Endothelial cell (in vitro differentiated cells): ENCODE results near the gene PSMD5. TPM values are rescaled to one million over a fixed set of nuclear protein-coding genes. Genes with fewer than 3 reads are reported as not detected.

Experiments used
- DNase-seq: peaks from one replicate; pipeline ENCODE4 v3.0.0; 2021; ENCODE audit warnings: low spot score
- H3K27ac Mint-ChIP-seq: one replicate; pipeline ENCODE4 v1.8.0; 2021; ENCODE audit warnings: mixed read lengths, inconsistent platforms; ENCODE audit not compliant: unreplicated experiment
- H3K27me3 Mint-ChIP-seq: one replicate; pipeline ENCODE4 v1.8.0; 2021; ENCODE audit warnings: mild to moderate bottlenecking, moderate library complexity, mixed read lengths, inconsistent platforms; ENCODE audit not compliant: unreplicated experiment
- H3K36me3 Mint-ChIP-seq: one replicate; pipeline ENCODE4 v1.8.0; 2021; ENCODE audit warnings: mild to moderate bottlenecking, low read depth, mixed read lengths, inconsistent platforms; ENCODE audit not compliant: unreplicated experiment
- H3K4me1 Mint-ChIP-seq: one replicate; pipeline ENCODE4 v1.8.0; 2021; ENCODE audit warnings: mild to moderate bottlenecking, mixed read lengths, inconsistent platforms; ENCODE audit not compliant: unreplicated experiment
- H3K4me3 Mint-ChIP-seq: one replicate; pipeline ENCODE4 v1.8.0; 2021; ENCODE audit warnings: mild to moderate bottlenecking, mixed read lengths, inconsistent platforms; ENCODE audit not compliant: unreplicated experiment
- H3K9me3 Mint-ChIP-seq: one replicate; pipeline ENCODE4 v1.8.0; 2021; ENCODE audit warnings: mixed read lengths, inconsistent platforms; ENCODE audit not compliant: unreplicated experiment
- total RNA-seq: library from RNA; stranded (reverse); fragmentation: NEBNext Ultra II Directional; extraction: Animal tissue kit (Norgen Biotek cat#: 25700); gene quantifications from one replicate; pipeline ENCODE4 v1.2.1, GENCODE V29; 2021; ENCODE audit not compliant: unreplicated experiment
- TF ChIP-seq, protein P1 (sequence below): fragments of 200-600 bp; sonication (generic); IDR thresholded peaks from one replicate; pipeline ENCODE4 v1.5.0; 2021; ENCODE audit warnings: antibody characterized with exemption; ENCODE audit not compliant: unreplicated experiment

Gene PSMD5
- total RNA-seq, 1 donor from 2014 or later, result 42.9 TPM

GRCh38 chr9:120862452-120862851 lies 19.7 kb upstream of the PSMD5 start:
- peaks cover 7% of the 10 kb centered on the region for H3K36me3 Mint-ChIP-seq
- no peaks in the 10 kb centered on the region for H3K9me3 Mint-ChIP-seq
- H3K4me3 Mint-ChIP-seq, result no peak overlapping the region
- no peaks in the 10 kb centered on the region for H3K4me1 Mint-ChIP-seq
- no peak for DNase-seq
- TF ChIP-seq, protein P1, sequence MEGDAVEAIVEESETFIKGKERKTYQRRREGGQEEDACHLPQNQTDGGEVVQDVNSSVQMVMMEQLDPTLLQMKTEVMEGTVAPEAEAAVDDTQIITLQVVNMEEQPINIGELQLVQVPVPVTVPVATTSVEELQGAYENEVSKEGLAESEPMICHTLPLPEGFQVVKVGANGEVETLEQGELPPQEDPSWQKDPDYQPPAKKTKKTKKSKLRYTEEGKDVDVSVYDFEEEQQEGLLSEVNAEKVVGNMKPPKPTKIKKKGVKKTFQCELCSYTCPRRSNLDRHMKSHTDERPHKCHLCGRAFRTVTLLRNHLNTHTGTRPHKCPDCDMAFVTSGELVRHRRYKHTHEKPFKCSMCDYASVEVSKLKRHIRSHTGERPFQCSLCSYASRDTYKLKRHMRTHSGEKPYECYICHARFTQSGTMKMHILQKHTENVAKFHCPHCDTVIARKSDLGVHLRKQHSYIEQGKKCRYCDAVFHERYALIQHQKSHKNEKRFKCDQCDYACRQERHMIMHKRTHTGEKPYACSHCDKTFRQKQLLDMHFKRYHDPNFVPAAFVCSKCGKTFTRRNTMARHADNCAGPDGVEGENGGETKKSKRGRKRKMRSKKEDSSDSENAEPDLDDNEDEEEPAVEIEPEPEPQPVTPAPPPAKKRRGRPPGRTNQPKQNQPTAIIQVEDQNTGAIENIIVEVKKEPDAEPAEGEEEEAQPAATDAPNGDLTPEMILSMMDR, result no peak
- H3K27me3 Mint-ChIP-seq, result peaks cover 5% of the 10 kb centered on the region
- no peak overlapping the region for H3K27ac Mint-ChIP-seq

DNA sequence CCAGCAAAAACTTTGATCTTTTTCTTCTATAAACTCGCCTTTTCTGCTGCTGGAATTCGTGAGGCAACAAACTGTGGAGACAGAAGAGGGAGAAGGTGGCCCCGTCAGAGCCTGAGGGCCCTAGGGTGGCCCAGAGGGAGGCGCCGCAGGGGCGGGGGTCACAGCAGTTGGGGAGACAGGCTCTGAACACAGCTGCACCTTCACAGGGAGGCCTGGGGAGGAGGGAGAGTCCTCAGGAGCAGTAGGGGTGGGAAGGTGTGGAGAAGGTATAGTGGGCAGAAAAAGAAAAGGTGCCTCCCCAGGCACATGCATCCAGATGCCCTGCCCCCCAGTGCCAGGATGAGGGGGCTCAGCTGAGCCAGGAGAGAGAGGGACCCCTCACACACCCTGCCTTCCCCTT lies 19.2 kb upstream of the PSMD5 start:
- Mint-ChIP-seq H3K36me3 (peaks cover 7% of the 10 kb centered on the region), H3K9me3 (no peaks in the 10 kb centered on the region), H3K27me3 (peaks cover 9% of the 10 kb centered on the region), H3K4me1 (no peaks in the 10 kb centered on the region), H3K4me3 (no peak overlapping the region), H3K27ac (no peak overlapping the region)
- TF ChIP-seq, protein P1, result no peak
- DNase-seq, result no peak

DNA sequence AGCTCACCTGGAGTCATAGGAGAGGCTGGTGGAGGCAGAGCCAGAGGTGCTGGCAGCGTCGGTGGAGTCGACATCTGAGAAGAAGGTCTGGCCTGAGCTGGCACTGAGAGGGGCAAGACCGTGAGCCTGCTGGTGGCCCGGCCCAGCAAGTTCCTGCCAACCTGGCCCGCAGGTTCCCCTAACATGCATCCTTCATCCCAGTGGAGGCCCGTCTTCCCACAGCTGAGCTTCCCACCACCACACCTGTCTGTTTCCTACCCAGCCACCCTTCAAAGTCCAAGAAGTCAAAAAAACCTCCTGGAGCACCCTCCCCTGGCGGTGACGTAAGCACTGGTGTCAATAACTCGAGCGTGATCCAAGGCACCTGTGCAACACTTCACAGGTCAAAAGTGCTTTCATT lies 17.4 kb upstream of the PSMD5 start:
- Mint-ChIP-seq H3K36me3 (peaks cover 4% of the 10 kb centered on the region), H3K4me1 (no peaks in the 10 kb centered on the region), H3K27ac (no peak overlapping the region), H3K27me3 (peaks cover 6% of the 10 kb centered on the region), H3K9me3 (no peaks in the 10 kb centered on the region), H3K4me3 (no peak overlapping the region)
- no peak for DNase-seq
- TF ChIP-seq, protein P1, result no peak

GRCh38 chr9:120859361-120859760 lies 16.6 kb upstream of the PSMD5 start:
- Mint-ChIP-seq H3K9me3 (no peaks in the 10 kb centered on the region), H3K27ac (no peak overlapping the region), H3K4me1 (no peaks in the 10 kb centered on the region), H3K36me3 (peaks cover 4% of the 10 kb centered on the region), H3K4me3 (no peak overlapping the region), H3K27me3 (peaks cover 6% of the 10 kb centered on the region)
- no peak for DNase-seq
- TF ChIP-seq, protein P1, result no peak

DNA sequence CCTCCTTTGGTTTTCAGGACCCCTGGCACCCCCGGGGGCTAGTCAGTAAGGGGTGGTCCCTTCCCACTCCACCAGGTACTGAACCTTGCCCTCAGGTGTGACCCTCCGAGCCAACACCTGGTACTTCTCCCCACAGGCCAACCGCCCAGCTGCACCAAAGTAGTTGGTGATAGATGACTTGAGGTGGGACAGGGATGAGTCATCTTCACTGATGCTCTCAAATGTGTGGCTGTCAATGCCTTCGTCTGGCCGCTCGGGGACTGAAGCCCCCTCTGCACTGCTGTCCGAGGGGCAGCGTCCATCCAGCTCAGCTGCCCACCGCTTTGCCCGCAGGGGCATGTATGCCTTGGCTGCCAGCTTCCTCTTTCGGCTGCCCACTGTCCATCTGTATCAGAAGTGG lies 15.2 kb upstream of the PSMD5 start:
- Mint-ChIP-seq H3K27me3 (peaks cover 6% of the 10 kb centered on the region), H3K4me3 (no peak overlapping the region), H3K9me3 (no peaks in the 10 kb centered on the region), H3K4me1 (no peaks in the 10 kb centered on the region), H3K36me3 (no peaks in the 10 kb centered on the region), H3K27ac (no peak overlapping the region)
- DNase-seq, result no peak
- TF ChIP-seq, protein P1, result no peak
